Activated T-helper 1 cell treated with Interleukin-2 at 50 U/mL for 16 hours (primary cell): ENCODE data around the gene DLG5.

Source experiments
- DNase-seq: peaks from one replicate; pipeline ENCODE4 v3.0.0-alpha.2; 2020; ENCODE audit warnings: low read depth

Gene DLG5

DNA sequence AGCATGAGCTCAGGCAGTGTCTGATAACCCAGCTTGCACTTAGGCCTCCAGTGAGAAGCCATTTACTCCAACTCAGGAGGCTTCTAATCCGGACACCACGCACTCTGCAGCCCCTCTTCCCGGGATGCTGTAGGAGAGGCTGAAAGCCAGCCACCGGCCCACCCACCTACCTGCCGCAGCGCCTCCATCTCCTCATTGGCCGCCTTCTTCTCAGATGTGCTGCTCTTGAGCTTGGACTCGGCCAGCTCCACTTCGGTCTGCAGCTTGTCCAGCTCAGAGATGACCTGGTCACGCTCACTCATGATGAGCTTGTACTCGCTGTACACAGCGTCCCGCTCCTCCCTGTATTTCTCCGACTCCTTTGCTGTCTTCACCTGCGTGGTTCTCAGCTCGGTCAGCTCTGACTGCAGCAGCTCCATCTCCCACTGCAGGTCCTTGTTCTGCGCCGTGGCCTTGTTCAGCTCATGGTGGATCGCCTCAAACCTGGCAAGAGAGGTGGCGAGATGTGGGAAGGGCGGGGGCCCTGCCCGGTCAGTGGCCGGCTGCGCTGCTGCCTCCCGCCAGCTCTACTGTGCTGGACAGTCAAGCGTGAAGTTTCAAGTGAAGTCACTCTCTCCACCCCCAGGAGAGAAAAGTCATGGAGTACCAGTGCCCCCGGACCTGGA is 84.7 kb downstream of the DLG5 start:
- DNase-seq = no peak

DNA sequence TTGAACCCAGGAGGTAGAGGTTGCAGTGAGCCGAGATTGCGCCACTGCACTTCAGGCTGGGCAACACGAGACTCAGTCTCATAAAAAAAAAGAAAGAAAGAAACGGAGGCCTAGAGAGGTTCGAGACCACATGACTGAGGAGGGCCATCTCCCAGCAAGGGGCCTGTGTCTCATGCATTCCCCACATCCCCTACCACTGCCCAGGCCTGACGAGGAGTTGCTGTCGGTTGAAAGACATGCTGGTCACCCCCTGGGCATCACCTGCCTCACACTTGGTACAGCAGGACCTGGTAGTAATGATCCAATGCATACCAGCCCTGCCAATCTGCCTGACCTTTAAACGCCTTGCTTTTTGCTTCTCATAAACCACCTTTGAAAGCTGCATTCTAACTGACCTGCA is 85.9 kb downstream of the DLG5 start:
- no peak for DNase-seq

DNA sequence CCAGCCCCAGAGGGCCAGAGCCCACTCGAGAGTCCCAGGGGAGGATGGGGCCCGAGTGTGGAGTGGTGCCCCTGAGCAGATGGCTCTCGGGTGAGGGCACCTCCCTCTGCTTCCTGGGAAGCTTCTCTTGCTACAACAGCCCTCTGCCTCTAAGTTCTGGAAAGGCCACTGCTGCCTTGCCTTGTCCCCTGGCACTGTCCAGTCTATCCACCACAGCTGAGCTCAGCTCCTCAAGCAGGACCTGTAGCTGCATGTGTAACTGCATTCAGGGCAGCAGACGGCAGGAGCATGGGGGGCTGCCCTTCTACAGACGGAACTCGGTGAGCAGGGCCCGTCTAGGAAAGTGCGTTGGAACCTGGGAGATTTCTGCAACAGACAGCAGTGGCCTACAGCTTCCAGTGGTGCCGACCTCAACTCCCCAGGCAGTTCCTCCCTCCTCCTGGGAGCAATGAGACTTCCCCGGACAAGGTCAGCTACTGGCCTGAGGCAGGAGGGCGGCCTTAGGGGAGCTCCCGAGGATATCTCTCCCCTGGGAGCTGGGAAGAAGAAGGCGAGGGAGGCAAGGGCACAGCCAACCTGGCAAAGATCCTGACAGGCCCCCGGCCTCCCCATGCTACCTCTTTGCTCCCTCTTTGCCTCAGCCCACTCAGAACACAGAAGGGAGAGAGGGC is 88.5 kb downstream of the DLG5 start:
- DNase-seq = no peak

DNA sequence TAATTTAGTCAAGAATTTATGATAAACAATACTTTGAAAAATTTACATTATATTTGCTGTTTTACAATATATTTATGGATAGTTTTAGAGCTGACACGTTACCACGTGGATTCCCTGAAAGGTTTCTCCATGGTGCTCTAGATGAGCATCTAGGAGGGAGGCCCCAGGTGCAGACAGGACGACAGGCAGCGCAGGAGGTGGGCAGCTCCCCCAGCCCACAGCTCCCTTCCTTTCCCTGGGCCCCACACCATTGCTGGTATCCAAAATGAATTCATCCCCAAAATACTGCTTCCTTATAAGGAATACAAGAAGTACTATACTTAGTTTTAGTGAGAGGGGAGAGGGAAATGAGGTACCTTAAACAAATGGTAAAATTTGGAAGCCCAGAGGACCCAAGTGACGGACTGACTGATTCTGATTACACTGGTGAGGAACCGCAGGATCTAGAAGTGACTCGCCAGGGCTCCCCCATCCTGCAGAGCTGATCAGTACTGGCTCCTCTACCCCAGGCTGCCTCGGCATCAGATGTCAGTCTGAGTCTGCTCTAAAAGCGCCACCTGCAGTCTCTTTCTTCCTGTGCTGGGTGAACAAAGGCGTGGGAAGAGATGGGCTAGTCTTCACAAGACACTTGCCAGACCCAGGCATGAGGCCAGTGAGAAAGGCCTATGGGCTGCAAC is 89.2 kb downstream of the DLG5 start:
- DNase-seq = peak; percentile 44

DNA sequence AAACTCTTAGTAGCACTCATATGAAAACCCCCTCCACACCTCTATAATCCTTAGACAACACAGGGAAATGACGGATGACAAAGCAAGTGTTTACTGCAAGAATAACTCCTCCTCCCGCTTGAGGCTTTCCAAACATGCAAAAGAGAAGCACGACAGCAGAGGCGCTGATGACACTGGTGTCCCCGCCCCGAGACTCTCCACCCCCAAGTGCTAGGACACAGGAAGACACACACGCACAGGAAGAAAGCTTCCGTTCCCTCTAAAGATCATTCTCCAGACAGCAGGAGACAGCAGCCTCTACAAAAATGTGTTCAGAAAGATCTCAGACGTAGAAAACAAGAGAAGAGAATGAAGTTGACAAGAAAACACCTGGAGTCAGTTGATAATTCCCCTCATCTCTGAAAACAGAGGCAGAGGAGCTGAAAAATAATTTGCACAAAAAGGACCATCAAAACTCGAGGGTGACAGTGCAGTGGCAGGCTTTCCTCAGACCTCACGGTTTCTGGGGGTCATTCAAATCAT is 90.2 kb downstream of the DLG5 start:
- DNase-seq = peak; percentile 53

DNA sequence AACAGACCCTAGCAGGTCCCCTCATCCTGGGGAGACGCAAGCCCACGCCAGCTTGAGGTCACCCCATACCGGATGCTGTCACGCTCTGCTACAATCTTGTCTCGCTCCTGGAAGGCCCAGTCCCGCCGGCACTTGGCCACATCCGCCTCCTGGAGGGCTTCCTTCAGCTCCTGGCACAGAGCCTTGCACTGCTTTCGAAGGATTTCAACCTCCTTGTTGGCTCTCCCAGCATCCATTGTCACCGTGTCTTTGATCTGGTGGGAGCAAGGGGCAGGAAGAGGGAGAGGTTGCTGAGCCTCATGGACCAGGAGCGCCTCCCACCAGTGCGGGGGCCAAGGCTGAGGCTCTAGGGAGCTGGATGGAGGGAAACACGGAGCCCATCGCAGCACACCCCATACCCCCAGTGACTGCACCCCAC is 90.9 kb downstream of the DLG5 start:
- no peak for DNase-seq

DNA sequence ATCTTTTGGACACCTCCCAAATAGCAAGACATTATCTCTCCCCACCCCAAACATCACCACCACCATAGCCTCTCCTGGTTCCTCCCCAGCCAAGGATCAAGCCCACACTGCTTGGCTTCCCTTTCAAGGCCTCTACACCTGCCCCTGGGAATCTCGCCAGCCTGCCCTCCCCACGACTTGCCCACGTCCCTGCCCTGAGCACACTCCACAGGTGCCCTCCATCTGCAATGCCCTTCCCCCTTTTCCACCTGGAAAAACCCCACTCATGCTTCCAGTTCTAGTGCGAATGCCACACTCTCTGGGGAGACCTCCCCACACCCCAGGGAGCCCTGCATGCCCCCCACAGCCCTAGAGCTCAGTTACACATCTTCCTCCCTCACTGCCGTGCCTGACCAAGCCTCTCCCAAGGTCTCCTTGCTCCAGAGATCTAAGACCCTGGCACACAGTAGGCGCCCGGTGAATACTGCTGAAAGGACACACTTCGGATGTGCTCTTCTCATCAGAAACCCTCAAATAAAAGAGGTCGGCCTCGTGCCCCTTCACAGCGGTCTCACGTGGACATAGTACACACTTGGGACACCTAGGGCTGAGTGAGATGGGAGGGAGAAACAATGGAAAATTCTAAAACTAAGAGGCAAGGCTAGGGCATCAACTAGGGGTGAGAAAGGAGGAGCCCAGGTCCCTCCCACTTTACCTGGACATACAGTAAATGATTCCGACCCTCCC is 91.4 kb downstream of the DLG5 start:
- DNase-seq = no peak

DNA sequence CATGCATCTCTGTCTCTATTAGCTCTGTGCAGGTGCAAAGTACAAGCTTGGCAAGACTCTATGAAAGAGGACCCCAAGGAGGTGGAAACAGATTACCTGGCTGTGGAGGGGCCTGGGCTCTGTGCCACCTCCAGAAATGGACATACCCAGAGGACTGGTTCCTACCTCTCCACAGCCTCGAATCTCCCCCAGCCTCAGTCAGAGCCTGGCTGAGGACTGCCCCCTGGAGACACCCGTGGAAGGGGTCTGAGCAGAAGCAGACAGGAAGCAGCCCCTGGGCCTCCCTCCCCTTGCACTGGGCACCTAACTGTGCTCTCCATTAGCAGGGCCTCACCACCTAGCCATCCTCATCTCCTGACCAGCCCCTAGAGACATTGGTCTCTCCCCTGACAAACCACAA is 92.0 kb downstream of the DLG5 start:
- DNase-seq = no peak

DNA sequence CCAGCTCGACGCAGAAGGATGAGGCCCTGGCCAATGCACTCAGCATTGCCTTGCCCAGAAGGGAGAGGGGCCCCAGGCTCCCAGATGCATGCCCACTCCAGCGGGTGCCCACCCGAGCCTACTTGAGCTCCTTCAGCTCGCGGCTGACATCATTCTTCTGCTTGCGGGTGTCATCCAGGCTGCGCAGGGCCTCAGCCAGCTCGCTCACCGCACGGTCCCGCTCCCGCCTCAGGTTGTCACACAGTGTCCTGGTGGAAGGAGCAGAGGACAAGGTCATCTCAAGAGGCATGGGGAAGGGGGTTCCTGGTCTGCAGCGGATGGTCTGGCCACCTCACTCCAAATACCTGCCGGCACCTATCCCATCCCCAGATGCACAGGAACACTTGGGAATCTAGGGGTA is 92.8 kb downstream of the DLG5 start:
- DNase-seq = no peak

DNA sequence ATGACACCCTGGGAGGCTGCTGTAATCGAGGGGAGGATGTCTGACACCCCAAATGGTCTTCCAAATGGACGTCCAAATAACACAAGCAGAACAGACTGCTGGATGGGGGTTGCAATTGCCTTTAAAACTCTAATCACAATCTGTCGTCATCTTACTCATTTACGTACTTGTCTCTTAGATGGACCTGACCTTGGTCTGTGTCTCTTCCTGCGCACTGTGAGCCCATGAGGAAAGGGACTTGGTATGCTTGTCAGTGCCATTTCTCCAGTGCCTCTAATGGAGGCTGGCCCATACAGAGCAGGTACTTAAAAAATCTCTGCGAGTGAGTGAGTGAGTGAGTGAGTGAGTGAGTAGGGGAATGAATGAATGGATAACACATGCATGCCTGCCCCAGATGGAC is 93.3 kb downstream of the DLG5 start:
- no peak for DNase-seq

DNA sequence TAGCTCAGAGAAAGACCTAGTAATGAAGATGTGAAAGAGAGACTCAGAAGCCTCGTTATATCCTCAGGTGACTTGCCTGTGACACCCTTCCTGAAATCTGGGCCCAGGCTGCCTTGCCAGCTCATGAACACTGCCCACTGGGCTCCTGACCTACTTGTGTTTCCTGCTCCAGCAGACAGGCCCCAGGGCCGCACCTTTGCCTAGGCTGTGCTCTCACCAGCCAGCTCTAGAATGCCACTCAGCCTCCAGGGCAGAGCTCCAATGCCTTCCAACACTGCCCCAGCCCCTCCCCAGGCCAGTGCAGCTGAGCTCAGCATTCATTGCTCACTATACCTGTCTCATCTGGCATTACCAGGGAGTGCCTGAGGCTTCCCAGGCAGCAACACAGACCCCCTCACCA is 94.3 kb downstream of the DLG5 start:
- DNase-seq = peak; percentile 19

DNA sequence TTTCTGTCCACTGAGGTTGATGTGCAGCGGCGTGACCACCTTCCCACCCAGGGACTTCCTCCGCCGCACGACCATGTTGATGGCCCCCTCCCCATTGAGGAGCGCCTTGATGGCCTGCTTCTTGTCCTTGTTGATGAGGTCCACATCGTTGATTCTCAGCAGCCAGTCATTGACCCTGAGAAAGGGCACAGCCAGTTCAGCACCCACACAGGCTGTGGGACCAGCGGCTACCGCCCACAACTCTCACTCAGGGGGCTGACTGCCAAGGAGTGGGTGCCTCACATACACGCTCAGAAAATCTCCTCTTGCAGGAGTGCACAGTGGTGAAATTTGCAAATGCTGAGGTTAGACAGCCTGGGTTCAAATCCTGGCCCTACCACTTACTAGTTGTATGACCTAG is 97.2 kb downstream of the DLG5 start:
- DNase-seq = no peak

DNA sequence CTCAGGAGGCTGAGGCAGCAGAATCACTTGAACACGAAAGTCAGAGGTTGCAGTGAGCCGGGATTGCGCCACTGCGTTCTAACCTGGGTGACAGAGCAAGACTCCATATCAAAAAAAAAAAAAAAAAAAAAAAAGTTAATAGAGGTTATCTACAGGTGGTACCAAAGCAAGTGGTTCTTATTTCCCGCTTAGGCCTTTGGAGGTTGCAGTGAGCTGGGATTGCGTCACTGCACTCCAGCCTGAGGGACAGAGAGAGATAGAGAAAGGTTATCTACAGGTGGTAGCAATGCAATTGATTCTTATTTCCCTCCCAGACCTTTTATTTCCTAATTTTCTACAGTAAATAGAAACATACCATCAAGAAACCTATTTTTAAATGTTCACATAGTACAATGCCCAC is 98.2 kb downstream of the DLG5 start:
- no peak for DNase-seq

DNA sequence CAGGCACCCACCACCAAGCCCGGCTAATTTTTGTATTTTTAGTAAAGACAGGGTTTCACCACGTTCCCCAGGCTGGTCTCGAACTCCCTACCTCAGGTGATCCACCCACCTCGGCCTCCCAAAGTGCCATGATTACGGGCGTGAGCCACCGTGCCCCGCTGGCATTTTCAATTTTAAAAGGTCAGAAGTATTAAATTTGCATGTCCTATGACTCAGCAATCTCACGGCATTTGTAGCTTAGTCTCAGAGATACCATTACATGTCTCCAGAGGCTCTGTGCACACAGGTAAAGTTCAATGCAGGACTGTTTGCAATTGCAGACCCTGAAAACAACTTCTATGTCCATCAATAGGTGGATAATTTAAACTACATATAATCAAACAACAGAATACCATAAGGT is 99.2 kb downstream of the DLG5 start:
- no peak for DNase-seq

DNA sequence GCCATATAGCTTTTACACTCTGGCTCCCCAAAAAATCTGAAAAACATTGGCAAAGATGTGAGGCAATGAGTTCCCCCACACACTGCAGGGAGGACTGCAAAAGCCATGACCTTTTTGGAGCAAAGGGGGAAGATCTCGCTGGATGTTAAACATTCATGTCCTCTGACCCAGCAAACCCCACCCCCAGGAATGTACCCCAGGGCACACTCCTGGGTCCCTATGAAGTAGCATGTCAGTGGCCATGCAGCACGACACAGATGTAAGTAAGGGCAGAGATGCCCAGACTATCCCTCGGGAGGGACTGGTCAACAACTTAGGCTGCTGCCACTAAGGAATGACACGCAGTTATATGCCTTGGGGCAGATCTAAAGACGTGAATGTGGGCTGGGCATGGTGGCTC is 100.6 kb downstream of the DLG5 start:
- no peak for DNase-seq

DNA sequence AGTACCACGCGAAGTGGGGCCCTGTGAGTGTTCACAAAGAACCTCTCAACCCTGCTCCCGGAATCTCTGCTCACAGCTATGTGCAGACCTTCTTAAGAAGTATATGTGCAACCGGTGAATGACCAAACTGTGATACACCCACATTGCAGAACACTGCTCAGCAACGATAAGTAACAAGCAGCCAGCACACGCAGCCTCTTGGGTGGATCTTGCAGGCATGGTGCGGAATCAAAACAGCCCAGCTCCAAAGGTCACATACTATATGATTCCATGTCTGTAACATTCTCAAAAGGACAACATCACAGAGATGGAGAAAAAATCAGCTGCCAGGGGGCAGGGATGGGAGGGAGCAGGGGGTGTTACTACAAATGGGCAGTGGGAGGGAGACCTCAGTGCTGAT is 101.6 kb downstream of the DLG5 start:
- no peak for DNase-seq

DNA sequence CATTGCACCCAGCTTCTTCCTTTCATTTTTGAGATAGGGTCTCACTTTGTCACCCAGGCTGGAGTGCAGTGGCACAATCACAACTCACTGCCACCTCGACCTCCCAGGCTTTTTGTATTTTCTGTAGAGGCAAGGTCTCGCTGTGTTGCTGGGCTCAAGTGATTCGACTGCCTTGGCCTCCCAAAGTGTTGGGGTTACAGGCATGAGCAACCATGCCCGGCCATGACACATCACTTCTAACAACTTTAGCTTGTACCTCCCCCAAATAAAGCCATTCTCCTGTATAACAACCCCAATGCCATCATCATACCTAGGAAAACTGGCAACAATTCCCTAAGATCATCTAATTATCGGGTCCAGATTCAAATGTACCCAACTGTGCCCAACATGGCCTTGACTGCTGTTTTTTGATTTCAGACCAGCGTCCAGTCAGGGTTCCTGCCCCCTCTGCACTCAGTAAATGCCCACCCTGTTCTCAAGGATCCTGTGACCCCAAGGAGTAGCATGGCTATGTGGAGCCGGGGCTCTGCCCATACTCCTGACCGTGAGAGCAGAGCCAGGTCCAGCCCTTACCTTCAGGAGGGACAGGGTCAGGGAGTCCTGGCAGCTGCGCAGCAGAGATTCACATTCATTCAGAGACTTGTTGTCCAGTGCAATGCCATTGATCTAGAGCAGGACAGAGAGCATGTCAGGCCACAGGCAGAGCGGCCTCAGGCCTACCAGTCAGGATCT is 102.6 kb downstream of the DLG5 start:
- no peak for DNase-seq

DNA sequence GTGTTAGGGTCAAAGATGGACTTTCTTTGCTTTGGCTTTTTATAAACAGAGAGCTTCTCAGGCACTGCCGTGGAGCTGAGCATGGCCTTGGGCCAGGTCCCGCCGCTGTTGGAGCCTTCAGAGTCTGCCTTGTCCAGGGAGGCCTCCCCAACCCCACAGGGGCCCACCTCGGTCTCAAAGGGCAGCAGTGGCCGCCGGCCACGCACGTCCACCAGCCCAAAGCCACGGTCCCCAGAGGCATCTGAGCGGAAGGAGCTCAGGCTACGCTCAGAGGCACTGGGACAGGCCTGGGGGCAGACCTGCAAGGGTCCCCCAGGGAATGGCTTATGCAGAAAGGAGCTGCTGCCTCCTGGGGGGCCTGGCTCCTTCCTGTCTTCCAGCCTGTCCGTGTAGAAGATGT is 105.0 kb downstream of the DLG5 start:
- no peak for DNase-seq

DNA sequence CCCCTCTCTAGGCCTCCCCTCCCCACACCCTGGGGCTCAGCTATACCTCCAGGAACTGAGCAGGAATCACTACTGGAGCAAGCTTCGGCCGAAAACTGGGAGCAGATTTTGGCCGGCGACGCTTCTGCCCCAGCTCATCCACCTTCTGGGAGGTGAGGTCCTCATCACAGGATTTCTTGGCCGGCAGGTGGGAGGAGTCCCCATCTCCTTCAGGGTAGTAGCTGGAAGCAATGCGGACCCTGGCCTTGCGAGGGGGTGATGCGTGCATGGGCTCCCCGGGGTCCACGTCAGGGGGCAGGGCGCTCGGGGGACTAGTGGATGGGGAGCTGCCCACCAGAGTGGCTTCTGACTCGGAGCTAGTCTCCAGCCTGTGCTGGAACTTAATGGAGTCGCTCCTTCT is 105.5 kb downstream of the DLG5 start:
- no peak for DNase-seq

DNA sequence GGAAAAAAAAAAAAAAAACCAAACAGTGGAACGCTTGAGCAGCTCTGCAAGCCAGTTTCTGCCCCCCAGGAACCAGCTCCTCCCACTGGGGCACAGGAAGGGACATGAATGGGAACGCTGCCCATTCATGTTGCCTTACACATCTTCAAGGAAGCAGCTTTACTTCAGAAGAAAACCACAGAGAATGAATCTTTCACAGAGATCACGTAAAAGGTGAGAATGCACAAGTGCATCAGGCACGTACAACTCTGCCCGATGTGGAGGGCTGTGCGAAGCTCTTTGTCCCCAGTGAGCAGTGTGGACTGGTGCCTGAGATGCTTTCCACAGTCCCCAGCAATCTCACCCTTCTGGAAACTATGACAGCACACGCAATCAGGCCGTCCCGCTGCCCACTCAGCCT is 106.2 kb downstream of the DLG5 start:
- no peak for DNase-seq

DNA sequence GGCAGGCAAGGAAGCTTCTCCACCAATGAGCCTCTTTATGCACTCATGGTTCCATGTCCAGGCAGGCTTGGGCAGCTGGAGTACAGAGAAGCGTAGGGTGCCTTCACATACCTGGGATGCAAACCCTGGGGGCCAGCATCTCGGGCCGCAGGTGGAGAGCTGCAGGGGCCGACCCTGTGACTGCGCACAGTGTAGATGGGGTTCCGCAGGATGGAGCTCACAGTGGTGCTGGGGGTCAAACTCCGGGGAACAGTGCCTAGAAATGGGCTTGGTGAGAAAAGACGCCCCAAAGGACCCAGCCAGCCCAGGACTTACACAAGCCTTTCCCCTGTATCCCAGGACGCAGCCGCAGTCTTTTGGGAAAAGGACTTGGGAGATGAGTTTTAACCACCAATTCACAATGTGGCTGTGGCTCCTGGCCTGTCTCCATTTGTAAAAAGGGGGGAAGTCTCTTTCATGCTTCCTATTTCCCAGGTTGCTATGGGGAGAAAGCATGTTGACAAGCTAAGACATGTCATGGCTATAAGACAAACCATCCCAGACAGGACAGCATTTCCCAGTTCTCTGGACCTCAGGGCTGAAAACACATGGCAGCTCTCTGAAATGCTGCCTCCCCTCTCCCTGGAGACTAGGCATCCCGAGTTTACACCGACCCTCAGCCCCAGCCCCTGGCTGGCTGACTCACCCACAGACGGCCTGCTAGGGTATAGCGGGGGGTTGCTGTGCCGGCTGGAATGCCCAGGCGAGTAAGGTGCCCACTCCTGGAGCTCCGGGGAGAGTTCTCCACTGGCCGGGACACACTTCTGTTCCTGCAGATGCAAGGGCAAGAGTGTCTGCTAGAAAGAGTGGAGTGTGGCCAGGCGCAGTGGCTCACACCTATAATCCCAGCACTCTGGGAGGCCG is 107.1 kb downstream of the DLG5 start:
- no peak for DNase-seq
